Colonic mucosa (tissue), 4 donors: Measurements from ENCODE around the gene KRT7. TPM values are rescaled to one million over a fixed set of nuclear protein-coding genes. Genes with fewer than 3 reads are reported as not detected.

Experiments used
- DNase-seq: peaks from one replicate; pipeline ENCODE4 v3.0.0-alpha.2; 2020
- H3K27ac ChIP-seq: fragments of 200-600 bp; one replicate; pipeline ENCODE4 v1.8.0; 2021
- H3K27me3 ChIP-seq: fragments of 200-600 bp; one replicate; pipeline ENCODE4 v1.8.0; 2021
- H3K36me3 ChIP-seq: fragments of 200-600 bp; one replicate; pipeline ENCODE4 v1.8.0; 2021
- H3K4me1 ChIP-seq: fragments of 200-600 bp; one replicate; pipeline ENCODE4 v1.8.0; 2021; ENCODE audit warnings: mild to moderate bottlenecking
- H3K4me3 ChIP-seq: fragments of 200-600 bp; one replicate; pipeline ENCODE4 v1.8.0; 2021
- H3K9ac ChIP-seq, 2 donors: one replicate each; pipeline ENCODE4 v1.7.0; 2013; ENCODE audit warnings: control low read depth in 2 of 2, low read depth in 2 of 2, low read length in 2 of 2
- H3K9me3 ChIP-seq: fragments of 200-600 bp; one replicate; pipeline ENCODE4 v1.8.0; 2021
- CTCF ChIP-seq: fragments of 200-600 bp; IDR thresholded peaks from one replicate; pipeline ENCODE4 v1.8.0; 2022; ENCODE audit warnings: antibody characterized with exemption, mild to moderate bottlenecking
- intact Hi-C: fragments of 100-400 bp; cut with DNase I; formaldehyde crosslinking; loops from one replicate; pipeline ENCODE4 v1.14.1; 2022
- total RNA-seq, 2 donors: library from RNA; stranded (reverse); fragmentation: NEBNext Ultra II Directional in 1 of 2; extraction: Animal tissue kit (Norgen Biotek cat#: 25700) in 1 of 2; gene quantifications; one replicate each; pipeline ENCODE4 v1.2.1, GENCODE V29; 2021
- donor health status: healthy.
- donor health status: DM: no; HTN: no; CAD: no.
- donor health status: DM: no; HTN: no; CAD: no.

KRT7 gene
- total RNA-seq = 1 to 10 TPM; 2.1 to 4.0 TPM

GRCh38 chr12:52232674-52233461 is at the start of gene KRT7:
KRT7 (plus strand) TSS chr12:52233243; CDS start chr12:52233297, 54 bp downstream.
- Histone ChIP-seq H3K36me3 (no peaks in the 10 kb centered on the region), H3K9ac (no peak within 1 kb of the TSS), H3K27me3 (peaks cover 6% of the 10 kb centered on the region), H3K4me3 (no peak within 1 kb of the TSS), H3K27ac (no peak within 1 kb of the TSS), H3K4me1 (peaks cover 10% of the 10 kb centered on the region), H3K9me3 (no peaks in the 10 kb centered on the region)
- no peak for DNase-seq
- TF ChIP-seq CTCF = no peak
- intact Hi-C loops = no loop called here

- no peaks in the 10 kb centered on the region for H3K27me3 ChIP-seq
- intact Hi-C loops = no loop called here
- H3K4me1 ChIP-seq = no peaks in the 10 kb centered on the region
- H3K4me3 ChIP-seq = no peak overlapping the region
- H3K27ac ChIP-seq = no peak overlapping the region
- DNase-seq = no peak
- H3K36me3 ChIP-seq = no peaks in the 10 kb centered on the region
- no peaks in the 10 kb centered on the region for H3K9me3 ChIP-seq
- TF ChIP-seq CTCF = no peak
- no peak overlapping the region for H3K9ac ChIP-seq
Measured at GRCh38 chr12:52183544-52183910, 49.5 kb upstream of the KRT7 start.

GRCh38 chr12:52183971-52184370 is 49.1 kb upstream of the KRT7 start:
- Histone ChIP-seq H3K27ac (no peak overlapping the region), H3K4me3 (no peak overlapping the region), H3K27me3 (no peaks in the 10 kb centered on the region), H3K4me1 (no peaks in the 10 kb centered on the region), H3K9me3 (no peaks in the 10 kb centered on the region), H3K9ac (no peak overlapping the region), H3K36me3 (no peaks in the 10 kb centered on the region)
- no peak for TF ChIP-seq CTCF
- intact Hi-C loops = no loop called here
- DNase-seq = no peak

- no peak overlapping the region for H3K9ac ChIP-seq
- intact Hi-C loops = no loop called here
- no peaks in the 10 kb centered on the region for H3K27me3 ChIP-seq
- TF ChIP-seq CTCF = no peak
- DNase-seq = no peak
- H3K27ac ChIP-seq = no peak overlapping the region
- H3K9me3 ChIP-seq = no peaks in the 10 kb centered on the region
- no peaks in the 10 kb centered on the region for H3K4me1 ChIP-seq
- no peak overlapping the region for H3K4me3 ChIP-seq
- H3K36me3 ChIP-seq = no peaks in the 10 kb centered on the region
Measured at GRCh38 chr12:52184813-52185212, 48.2 kb upstream of the KRT7 start.

GRCh38 chr12:52185400-52185967 is 47.6 kb upstream of the KRT7 start:
- no peak for TF ChIP-seq CTCF
- no peak overlapping the region for H3K4me3 ChIP-seq
- H3K4me1 ChIP-seq = no peaks in the 10 kb centered on the region
- no peak for DNase-seq
- intact Hi-C loops = no loop called here
- no peaks in the 10 kb centered on the region for H3K27me3 ChIP-seq
- no peak overlapping the region for H3K27ac ChIP-seq
- H3K9ac ChIP-seq = no peak overlapping the region
- no peaks in the 10 kb centered on the region for H3K36me3 ChIP-seq
- no peaks in the 10 kb centered on the region for H3K9me3 ChIP-seq
